ENCODE results near the gene SMOC2.

The SMOC2 gene

DNA sequence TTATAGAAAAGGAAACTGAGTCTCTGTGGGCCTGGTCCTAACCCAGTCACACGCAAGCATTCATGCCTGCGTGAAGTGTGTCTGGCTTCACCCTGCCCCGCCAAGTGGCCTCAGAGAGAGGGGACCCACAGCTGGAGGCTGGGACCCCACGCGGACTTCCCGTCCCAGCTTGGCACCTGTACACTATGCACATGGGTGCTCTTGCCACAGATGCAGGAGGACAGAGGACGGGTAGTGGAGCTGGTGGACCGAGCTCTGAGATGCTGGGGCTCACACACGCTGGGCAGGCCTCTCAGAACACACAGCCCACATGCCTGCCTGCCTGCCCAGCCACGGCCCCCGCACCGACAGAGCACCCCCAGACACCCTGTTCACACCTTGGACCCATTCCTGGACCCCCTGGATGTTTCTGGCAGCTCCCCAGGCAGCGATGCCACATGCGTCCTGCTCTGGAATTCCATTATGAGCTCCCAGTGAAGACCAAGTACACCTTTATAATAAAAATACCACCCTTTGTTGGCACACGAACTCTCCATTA lies 24.9 kb upstream of the SMOC2 start:
- DNase-seq (ENCODE audit: low spot score): no peak

DNA sequence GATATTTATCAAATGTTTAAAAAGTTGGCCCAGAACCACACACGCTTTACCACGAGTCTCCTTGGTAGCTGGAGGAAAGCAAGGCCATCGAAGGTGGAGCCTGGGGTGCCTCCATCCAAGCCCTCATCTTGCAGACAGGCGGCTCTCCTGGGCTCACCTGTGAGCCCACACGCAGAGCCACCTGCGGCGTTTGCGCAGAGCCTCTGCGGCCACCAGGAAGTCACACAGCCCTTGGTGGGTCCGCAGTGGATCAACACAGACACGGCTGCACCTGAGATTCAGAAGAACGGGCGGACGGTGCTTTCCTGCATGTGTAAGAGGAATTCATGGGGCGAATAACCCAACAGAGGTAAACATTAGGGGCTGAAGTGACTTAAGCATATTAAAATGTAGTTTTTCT lies 24.5 kb upstream of the SMOC2 start:
- DNase-seq (ENCODE audit: low spot score): no peak

DNA sequence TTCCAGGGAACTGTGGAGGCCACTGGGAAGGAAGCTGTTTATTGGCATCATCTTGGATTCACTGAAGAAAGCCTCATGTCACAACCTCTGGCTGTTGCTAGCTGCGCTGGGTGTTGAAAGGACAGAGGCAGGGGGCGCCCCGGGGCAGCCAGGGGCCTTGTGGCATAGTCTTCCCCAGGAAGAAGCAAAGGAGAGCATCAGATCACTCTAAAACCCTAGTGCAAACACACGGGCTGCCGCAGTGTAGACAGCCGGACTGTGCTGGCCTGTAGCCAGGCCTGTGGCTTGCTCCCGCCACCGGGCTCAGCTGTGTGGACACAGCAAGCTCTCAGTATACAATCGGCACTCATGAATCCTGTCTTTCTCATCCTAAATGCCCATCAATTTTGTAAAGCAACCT lies 23.8 kb upstream of the SMOC2 start:
- DNase-seq (ENCODE audit: low spot score): no peak

DNA sequence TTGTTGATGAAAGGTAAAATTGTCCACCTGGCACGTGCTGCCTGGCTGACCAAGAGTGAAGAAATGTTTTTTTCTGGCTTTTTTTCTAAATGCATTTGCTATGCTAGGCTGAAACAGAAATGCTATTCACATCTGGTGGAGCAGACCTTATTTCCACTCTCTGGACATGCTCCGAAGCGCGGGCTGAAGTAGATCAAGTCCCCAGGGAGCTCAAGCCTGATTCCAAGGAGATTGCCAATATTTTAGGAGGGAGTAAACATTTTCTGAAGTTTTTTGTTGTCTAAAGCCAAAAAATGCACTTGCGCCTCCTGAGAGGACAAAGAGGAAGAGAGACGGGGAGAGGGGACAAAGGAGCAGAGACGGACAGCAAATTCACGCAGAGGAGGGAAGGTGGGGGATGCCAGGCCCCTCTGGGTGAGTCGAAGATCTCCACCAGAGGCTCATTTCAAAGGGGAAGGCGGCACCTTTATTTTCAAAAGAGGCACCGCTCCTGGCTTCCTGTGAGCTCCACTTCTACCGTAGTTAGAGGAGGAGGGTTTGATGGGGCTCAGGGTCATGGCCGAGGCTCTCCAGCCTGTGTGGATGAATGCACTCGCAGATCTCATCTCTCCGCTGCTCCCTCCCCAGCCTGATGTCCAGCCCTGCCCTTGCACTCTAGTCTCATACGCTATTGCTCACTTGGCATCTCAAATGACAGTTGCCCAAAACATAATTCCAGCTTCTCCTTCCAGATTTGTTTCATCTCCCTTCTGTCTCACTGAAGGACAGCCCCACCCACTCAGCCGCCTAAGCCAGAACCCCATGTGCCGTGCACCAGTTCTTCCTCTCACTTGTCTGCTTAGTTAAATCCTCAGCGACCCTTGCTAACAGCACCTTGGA lies 23.1 kb upstream of the SMOC2 start:
- no peak for DNase-seq (ENCODE audit: low spot score)

DNA sequence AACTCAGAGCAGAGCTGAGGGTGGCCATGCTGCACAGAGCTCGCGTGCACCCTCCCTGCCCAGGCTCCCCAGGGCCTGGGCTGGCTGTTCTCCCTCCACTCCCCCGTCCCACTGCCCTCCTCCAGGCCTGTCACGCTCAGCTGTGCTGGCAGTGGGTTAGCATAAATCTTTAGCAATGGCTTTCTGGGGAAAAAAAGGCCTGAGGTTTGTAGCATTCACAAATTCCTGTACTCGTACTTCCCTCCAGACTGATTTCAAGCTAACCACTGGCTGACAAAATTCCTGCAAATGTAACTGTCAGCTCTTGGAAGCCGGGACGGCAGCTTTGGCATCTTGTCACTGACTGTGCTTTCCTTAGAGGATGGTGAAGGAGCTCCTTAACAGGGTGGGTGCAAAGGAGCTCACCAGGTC lies 22.3 kb upstream of the SMOC2 start:
- DNase-seq (ENCODE audit: low spot score): no peak

DNA sequence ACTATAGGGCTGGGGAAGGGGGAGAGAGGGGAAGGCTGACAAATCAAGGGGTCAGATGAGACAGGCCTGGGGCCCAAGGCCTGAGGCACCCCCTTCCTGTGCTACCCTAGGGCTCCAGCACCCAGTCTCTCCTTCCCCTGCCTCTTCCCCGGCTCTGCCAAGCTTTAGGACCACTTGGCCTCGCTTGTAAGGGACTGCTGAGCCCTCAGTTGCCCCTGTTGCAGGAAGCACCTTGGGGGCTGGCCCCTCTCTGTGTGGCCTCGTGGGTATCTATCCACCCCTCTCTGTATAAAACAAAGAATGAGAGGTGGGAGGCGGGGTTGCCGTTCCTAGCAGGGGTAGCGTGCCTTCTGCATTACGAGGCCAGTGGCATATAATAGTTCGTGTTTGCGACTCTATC lies 21.4 kb upstream of the SMOC2 start:
- DNase-seq (ENCODE audit: low spot score): no peak

DNA sequence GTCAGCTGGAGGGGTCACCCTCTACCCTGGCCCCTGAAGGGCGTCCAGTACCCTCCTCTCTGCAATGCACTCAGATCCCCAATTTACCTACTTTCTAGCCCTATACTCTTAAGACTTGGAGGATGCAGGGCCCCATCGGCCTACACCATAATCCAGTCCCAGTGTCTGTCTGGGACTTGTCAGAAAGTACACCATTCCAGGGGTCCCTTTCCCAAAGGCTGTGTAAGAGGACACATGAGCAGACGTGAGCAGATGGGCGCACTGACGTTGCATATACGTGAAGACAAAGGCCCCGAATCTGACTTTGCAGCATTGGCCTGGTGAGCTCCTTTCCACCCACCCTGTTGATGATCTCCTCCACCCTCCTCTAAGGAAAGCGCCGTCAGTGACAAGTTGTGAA lies 20.9 kb upstream of the SMOC2 start:
- DNase-seq (ENCODE audit: low spot score): no peak

DNA sequence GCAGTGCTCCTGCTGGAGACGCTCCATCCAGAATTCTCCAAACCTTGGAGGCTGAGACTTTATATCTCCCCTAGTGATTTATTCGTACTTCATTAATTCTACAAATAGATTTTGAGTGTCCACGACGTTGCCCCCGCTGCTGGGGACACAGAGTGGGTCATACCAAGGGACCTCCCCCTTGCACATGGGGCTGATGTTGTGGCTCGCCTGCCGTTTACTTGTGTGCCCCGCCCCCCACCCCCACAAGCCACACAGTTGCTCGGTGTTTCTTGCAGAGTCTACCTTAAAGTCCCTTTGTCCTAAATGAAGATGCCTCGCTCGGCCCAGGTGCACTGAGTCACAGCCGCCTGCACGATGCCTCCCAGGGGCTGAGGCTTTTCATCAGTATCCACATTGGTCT lies 20.3 kb upstream of the SMOC2 start:
- DNase-seq (ENCODE audit: low spot score): no peak

DNA sequence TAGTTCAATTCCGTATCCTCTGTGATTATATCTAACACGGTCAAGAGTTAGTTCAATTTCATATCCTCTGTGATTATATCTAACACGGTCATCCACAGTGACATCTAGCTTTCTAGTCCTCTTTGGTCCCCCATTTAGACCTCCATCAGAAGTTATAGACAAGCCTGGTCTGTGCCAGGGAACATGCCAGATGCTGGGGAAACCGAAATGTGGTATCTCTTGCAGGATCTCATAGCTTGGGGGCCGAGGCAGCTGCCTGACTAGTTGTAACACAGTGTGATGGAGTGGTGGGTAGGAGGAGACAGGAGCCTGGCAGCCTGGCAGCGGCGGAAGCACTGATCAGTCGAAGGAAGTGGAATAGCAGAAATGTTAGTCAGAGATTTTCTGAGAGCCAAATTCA lies 13.8 kb upstream of the SMOC2 start:
- DNase-seq (ENCODE audit: low spot score): no peak

DNA sequence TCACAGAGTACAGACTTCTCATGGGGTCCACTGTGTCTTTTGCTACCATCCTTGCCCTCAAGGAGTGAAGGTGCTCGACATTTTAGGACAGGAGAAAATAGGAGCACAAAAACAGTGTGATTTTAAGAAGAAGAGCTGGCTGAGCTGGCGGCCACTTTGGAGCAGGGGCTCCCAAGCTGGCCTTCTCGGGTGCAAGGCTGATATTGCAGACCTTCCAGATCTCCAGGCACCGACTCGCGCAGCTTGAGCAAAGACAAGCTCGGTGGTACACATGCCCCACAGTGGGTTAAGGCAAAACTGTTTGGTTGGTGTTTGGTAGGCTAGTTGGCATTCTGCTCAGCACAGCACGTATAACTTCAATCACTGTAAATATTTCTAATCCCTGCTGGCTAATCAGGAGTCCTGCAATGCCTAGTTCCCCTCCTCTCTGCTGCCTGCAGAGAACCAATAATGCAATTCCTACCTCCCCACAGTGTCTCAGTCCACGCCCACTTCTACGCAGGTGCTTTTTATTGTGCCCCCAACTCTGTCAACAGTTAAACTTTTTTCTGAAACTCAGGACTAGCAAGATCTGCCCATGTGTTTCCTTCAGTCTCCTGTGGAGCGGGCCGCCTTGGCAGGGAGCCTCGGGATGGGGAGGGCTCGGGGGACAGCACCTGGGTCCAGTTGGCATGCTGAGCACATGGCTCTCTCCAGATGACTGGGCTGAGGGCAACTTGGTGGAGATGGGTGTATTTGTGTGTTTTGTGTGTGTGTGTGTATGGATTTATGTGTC lies 12.7 kb upstream of the SMOC2 start:
- DNase-seq (ENCODE audit: low spot score): no peak

DNA sequence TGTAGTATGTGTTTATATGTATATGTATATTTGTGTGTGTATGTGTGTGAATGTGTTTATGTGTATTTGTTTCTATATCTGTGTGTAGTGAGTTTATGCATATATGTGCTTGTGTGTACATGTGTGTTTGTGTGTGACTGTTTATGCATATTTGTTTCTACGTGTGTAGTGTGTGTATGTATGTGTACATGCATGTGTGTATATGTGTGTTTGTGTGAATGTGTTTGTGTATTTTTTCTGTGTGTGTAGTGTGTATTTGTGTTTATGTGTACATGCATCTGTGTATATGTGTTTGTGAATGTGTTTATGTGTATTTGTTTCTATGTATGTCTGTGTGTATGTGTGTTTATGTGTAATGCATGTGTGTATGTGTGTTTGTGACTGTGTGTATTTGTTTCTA lies 12.1 kb upstream of the SMOC2 start:
- no peak for DNase-seq (ENCODE audit: low spot score)

DNA sequence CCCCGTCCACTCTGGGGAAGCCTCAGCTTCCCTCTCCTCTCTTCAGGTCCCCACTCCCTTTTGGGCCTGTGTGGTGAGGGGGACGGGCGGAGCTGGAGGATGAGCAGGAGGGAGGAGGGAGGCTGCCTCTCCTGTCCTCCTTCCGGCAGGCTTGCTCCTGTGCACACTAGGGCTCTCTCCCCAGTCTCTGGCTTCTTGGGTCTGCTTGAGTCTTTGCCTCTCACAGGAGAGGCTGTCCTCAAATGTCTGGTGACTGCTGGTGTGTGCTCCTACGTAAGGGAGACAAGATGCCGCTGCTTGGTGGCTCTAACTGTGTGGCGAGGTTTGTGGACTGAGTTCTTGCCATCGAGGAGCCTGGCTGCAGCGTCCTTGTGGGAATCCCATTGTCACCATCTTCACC lies 8.8 kb upstream of the SMOC2 start:
- no peak for DNase-seq (ENCODE audit: low spot score)

DNA sequence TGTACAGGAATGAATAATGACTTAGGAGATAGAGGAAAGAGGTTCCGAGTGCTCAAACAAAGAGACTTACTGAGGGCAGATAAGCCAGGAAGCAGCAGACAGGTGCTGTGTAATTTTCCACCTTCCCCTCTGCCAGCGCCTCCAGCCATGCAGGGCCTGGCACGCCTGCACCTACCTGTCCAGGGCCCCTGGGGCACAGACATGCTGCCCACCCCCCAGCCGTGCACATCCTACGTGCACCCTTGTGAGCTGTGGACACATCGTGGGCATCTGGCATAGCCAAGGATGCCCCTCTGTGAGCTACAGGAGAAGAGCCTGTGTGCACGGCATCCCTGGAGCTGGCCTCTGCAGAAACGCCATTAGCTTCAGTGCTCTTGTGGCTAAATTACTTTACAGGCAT lies 7.1 kb upstream of the SMOC2 start:
- DNase-seq (ENCODE audit: low spot score): no peak

DNA sequence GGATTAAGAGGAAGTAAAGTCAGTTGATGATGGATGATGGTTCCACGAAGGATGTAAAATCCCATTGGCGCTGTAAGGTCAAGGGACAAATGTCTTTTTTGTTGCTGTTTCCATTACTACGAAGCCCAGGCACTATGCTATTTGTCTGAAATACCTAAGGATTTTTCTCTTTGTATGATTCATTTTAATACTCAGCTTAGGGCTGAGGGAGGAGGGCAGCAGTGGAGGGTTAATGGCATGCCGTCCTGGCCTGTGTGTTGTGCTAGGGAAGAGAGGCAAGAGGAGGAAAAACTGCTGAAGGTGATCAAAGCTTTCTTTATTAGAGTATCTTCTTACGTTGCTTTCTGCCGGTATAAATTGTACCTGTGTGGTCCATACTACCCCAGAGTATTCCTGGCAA lies 6.5 kb upstream of the SMOC2 start:
- no peak for DNase-seq (ENCODE audit: low spot score)

DNA sequence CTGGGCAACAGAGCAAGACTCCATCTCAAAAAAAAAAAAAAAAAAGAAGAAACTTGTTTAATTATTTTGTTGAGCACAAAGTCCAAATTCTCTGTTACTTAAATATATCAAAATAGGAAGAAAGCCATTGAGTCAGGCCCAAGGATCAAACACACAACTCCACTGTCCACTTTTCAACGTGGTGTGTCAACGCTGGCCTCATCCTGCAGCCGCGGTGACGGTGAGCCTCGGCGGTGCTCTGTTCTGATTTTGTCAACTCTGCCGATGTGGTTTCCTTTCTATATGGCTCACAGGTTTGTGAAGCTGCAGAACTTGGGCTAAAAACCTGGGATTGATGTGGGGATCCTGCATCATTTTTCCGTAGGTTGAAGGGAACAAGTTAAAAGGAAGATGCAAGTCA lies 3.2 kb upstream of the SMOC2 start:
- no peak for DNase-seq (ENCODE audit: low spot score)

DNA sequence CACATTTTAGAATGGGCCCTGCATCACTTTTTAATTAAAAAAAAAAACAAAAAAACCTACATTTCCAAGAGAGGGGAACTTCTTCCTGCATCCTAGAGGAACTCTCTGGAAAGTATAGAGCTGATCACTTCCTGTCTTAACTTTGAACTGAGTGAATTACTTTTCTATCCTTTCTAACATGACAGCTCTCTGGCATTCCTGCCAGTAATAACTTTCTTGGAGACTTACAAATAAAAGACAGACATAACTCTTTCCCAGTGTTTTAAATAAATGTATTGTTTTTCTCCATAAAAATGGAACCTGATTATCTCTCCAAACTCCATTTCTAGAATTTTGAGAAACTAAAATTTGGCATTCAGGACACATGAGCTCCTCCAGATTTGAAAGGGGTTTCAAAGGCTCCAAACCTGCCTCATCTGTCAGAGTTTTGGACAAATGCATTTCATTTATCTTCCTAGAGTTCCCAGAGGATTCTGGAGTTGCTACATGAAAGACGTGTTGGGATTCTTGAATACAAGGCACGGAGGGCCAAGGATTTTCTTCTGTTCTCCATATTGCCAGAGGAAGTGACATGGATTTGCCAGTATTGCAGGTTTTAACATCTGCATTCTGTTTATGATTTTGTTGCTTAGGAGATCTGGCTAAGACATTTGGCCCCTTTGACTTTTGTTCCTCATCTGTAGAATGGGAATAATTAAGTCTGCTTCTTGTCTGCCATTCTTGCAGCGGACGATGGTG lies 2.0 kb upstream of the SMOC2 start:
- DNase-seq (ENCODE audit: low spot score): no peak

DNA sequence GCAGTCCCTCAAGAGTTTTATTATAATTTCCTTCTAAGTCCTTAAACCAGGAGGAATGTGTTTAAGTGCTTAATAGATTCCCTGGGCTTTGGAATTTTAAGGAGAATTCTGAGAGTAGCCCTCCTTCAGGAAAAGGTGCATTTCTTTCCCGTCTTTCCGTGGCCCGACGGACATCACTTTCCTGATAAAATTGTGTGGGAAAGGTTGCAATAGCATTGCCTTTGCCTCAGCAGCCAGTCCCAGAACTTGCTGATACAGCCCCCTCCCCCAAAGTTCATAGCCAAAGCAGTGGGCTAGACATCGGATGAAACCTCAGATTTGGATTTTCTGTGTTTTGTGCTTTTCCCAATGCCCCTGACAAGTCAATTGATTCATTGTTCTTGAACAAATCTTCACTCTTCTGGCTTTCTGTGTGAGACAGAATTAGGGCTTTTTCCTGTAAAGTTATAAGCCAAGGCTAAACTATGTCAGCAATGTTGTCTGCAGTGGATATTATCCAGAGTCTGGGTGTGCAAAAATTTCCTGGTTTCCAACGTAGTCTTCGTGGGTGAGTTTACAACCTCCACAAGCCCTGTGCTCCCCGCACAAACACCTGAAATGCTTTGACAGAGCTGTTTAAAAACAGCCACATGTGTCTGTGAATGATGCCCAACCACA lies 1.1 kb upstream of the SMOC2 start:
- DNase-seq (ENCODE audit: low spot score): no peak

DNA sequence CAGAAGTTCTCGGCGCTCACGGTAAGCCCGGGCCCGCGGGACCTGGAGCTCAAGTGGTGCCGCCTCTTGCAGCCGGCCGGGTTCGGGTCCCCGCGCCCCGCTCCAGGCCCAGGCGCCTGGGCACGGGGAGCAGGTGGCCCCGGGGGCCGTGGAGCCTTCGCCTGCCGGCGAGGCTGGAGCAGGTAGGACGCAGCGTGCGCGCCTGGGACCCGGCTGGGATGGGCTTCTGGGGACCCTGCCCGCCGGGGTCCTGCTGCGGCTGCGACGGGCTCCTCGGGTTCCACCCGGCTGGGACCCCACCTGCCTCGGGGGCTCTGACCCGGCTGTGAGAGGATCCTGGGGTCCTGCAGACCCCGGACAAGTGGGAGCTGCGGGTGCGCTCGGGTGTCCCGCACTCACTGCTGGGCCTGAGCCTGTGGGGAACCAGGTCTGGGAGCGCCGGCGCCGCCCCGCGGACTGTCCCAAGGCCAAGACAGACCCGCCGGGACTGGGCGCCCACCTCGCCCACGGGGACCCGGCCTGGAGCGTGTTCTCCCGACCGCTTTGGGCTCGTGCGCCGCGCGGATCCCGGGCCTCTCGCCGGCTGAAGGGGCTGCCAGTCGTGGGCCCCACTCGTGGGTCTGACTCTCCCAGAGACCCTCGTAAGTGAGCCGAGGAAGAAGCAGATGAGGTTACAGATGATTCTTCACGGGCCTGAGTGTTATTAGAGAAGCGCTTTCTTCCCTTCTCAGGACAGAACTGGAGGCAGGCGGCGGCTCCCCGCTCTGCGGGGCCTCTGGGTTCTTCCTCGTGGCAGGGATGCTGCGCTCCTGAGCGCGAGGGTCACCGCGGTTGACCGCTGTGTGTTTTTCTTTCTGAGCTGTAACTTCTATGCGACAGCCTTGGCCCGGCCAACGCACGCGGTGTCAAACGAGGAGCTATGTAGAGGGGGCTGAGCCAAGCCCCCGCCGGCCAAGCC lies 729 bp downstream of the SMOC2 start:
- DNase-seq (ENCODE audit: low spot score): no peak

DNA sequence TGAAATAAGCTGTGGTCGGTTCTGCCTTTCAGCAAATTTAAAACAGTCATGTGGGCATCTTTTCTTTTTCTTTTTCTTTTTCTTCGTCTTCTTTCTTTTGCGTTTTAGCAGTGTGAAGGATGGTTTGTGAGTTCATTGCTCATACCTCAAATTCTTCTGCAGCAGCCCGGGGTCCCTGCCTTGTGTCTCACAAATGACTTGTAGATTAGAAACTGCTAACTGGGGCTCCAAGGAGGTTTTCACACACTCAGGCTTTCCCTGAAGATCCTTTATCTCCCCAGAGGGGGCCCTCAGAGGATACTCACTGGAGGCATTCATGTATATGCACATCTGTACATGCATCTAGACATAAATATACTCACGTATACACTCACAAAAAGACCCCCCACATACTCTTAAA lies 1.7 kb downstream of the SMOC2 start:
- no peak for DNase-seq (ENCODE audit: low spot score)

DNA sequence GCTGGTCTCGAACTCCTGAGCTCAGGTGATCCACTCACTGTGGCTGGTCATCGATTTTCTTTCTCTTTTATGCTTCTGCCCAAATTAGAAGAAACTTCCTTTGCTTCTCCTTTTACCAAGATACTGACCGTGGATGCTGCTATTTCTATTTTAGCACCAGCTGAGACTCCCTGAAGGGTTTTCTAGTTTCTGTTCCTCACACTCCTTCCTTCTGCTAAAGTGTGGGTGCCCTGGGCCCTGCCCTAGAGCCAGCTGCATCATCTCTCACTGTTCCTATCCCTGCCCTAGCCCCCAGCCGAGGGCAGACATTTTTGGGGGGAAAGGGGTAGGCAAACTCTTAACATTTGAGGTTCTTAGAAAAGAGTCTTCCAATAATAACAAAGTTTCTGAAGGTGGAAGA lies 6.3 kb downstream of the SMOC2 start:
- DNase-seq (ENCODE audit: low spot score): no peak

DNA sequence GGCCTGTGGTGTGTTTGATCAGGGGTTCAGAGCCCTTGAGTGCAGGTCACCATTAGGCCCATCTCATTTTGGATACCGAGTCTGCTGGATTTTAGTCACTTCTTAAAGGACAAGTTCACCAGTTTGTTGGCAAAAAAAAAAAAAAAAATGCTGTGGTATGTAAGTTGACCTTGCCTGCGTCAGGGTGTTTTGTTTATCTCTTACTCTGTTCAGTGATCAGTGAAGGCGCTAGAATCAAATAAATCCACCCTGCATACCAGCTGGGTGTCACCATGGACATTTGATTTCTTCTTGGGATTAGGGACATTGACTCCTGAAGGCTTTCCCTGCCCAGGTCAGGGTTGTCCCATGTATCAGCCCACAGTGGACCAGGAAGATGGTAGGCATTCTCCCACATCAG lies 6.7 kb downstream of the SMOC2 start:
- DNase-seq (ENCODE audit: low spot score): no peak
